HG03432 (cell line): Measurements from ENCODE around the gene E2F8.

Experiments
- ATAC-seq: cut with Tn5 transposase; IDR thresholded peaks from one replicate; pipeline ENCODE4 v1.9.1; 2021; ENCODE audit warnings: mild to moderate bottlenecking, moderate library complexity; ENCODE audit not compliant: unreplicated experiment

E2F8 gene

DNA sequence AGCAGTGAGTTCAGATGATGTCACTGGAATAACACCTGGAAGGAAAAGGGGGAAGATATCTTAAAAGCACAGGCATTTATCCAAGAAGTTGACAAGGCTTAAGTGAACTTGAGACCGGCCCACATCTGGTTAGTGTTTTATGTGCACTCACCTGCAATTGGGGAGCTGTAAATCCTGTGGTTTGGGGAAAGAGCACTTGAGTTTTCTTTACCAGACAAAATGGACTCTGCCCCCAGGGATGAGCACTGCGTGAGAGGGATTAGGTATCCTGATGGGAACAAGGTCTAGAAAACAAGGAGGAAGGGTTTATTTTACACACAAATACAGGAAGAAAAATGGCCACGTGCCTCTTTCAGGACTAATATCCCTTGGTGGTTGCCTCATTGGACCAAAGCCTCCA lies 15.2 kb downstream of the E2F8 start:
- ATAC-seq, result no peak

- no peak for ATAC-seq
These were observed 15.6 kb downstream of the E2F8 start for GRCh38 chr11:19225123-19225522.

DNA sequence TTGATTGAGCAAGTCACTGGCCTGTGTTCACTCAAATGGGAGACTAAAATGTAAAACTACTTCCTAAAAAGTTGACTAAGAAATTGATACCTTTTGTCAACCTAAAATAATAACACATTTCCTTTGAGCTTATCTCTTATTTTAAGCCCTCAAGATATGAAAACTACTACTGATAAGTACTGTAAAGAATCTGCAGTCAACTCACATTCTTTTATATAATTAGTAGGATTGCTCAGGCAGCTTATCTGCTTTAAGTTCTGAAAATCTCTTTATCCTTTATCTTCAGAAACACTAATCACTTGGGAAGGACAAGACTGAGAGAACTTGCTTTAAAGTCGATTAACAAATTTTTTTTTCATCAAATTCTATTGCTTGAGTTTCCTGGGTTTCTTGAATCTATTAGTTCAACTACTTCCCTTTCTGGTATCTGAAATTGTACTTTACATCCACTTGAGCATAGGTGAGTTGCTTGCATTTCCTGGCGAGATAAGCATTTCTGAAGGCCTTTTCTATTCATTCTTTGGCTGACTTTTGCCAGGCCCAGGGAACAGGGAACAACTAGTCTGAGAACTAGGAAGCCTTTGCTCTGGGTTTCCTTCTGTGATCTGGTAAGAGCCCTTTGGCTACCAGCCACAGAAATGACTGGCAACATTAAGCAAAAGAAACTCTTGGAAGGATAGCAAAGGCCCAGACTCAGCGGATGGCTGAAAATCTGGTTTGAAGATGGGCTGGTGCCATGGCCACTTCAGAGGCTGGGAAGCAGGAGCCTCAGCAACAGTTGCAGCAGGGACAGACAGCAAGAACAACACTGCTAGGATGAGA lies 19.6 kb downstream of the E2F8 start:
- no peak for ATAC-seq

DNA sequence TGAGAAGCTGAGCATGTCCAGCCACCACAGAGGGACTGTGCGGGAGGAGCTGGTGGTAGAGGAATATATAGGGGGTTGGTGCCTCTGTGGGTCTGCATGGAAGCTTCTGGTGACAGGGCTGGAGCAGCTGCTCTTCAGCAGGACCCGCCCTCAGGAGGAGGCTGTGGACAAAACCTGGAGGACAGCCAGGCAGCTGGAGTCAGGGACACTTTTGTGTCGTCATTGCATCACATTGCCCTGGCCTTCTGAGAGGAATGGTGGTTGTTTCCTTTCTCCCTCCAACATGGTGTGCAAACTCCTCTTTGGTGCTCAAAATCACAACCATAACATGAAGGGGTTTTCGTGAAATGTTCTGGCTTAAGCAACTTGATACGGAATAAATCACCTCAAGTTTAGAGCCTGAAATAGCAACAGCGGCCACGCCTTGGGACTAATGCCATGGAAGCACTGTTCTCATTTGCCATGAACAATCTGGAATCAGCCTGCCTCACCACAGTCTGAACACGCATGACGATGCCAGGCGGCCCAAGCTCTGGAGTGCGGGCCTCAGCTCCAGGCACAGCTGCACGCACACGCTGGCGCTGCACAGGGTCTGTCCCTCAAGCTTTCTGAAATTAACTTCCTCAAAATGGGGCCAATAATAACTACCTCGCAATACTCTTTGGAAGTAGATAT lies 21.8 kb downstream of the E2F8 start:
- ATAC-seq, result no peak

DNA sequence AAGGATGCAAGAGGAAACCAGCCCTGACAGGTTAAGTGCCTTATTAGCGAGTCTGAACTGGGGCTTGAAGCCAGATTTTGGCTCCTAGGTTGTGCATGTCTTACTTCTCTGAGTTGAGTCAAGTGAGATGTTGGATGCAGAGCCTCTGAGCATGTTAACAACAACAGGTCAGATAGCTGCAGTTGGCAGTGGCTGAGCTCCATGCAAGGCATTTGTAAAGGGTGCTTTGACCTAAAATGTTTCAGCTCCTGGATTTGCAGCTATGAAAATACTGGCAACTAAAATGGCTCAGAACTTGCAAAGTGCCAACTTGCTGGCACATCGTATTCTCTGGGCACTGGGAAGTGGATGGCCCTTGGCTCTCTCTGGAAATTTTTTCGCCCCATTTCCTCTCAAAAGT lies 22.5 kb downstream of the E2F8 start:
- no peak for ATAC-seq

GRCh38 chr11:19216709-19217374 lies 23.9 kb downstream of the E2F8 start:
- ATAC-seq, result no peak

DNA sequence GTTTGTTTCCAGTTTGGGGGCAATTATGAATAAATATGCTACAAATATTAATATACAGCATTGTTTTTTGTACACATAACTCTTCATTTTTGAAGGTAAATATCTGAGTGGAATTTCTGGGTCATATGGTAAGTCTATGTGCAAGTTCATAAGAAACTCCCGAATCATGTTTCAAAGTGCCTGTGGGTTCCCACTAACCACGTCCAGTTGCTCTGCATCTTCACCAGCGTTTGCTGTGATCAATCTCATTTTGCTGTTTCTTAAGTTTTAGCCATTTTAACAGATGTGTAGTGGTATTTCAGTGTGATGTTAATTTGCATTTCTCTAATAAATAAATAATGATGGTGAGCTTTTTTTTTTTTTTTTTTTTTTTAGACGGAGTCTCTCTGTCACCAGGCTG lies 24.7 kb downstream of the E2F8 start:
- ATAC-seq, result no peak

DNA sequence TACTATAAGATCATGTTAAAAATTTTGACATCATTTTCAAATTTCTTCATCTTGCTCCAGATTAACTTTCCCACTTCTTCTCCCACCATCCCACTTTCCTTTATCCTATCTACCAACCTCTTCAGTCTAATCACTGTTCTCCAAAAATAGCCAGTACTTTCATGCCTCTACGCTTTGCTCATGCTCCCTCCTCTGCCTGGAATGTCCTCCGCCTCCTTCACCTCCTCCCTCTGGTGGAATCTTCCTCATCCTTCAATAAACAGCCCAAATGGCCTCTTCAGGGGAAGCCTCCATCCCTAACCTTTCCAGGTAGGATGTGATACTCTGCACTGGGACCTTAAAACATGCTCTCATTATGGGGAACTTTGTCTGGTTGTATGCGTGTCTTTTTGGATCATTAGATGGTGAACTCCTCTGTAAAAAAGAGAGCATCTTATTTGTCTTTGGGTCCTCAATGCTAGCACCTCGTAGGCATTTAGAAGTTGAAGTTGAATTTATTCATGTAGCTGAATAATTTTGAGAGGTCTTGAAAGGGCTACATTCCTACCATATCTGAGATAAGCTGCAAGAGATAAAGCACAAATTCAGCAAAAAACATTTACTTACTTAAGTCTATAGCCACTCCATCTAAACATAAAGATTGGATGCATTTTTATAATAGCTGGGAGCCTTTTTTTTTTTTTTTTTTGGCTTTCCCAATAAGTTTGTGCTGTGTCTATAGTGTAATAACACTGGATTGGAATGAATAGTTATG lies 31.0 kb downstream of the E2F8 start:
- ATAC-seq, result no peak

- no peak for ATAC-seq
These were observed 31.7 kb downstream of the E2F8 start for GRCh38 chr11:19208959-19209546.

GRCh38 chr11:19208181-19208580 lies 32.6 kb downstream of the E2F8 start:
- ATAC-seq, result no peak

GRCh38 chr11:19204836-19205235 lies 35.9 kb downstream of the E2F8 start:
- ATAC-seq, result no peak

GRCh38 chr11:19201737-19202605 lies 38.8 kb downstream of the E2F8 start, which contains the start of gene CSRP3:
Gene CSRP3, minus strand, starts transcription at chr11:19201983. Its CDS starts 9,535 bp downstream, at chr11:19192448.
- no peak for ATAC-seq

GRCh38 chr11:19200410-19201201 lies 40.1 kb downstream of the E2F8 start:
- ATAC-seq, result no peak

DNA sequence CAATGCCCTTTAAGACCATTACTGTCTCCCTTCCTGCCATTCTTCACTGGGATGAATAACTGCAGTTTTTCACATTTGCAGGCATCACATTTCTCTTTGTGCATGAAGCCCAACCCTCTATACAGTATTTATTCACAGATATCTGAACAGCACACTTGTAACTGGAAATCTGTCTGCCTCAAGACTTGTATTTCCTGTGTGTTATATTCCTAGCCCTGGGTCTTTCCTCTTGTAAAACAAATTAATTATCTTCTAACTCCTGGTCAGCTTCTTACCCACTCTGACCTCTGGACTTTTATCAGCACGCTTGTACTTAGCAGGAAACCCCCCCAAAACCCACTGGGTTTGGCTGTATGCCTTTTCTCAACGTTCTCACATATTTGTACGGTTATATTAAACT lies 41.0 kb downstream of the E2F8 start:
- ATAC-seq, result no peak

- ATAC-seq, result no peak
These were observed 41.7 kb downstream of the E2F8 start for GRCh38 chr11:19199048-19199447.

DNA sequence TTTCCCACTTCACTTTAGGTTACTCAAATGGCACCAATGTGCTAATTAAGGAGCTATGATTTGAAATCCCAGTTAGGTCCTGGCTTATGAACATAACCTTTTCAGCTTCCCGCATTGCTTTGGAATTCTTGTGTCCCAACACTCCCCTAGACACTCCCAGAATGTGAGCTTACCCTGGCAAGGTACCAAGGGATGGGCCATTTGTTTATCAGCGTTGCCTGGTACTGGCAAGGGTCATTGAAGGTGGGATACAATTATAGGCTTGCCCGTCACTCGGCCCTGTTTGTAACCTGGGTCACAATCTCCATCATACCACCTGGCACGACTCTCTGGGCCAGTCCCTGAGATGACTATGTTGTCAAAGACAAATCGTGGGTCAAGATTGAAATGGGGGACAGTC lies 44.3 kb downstream of the E2F8 start:
- no peak for ATAC-seq

DNA sequence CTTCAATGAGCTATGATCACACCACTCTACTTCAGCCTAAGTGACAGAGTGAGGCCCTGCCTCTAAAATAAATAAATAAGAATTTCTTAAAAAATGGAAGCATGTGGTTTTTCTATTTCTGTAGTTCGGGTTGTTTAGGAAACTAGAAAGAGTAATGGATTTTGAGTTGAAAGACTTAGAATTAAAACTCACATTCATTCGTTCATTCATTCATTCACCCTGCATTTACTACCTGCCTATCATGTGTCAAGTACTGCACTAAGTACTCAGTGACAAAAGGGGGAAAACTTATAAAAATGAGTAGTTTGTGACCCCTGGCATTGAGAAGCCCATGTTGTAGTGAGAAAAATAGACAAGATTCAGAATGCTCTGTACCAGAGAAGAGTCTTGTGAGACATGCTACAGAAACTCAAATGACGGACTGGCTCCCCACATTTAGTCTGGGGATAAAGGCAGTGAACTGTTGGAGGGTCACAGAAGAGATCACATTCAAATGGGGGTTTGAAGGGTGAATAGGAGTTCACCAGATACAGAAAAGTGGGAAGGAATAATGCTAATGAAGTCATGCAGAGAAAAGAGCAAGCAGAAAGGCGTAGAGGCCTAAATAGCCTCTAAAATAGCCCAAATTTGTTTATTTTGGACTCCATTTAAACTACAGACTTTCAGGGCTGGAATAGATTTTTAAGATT lies 46.0 kb downstream of the E2F8 start:
- ATAC-seq, result no peak

GRCh38 chr11:19193916-19194315 lies 46.8 kb downstream of the E2F8 start:
- no peak for ATAC-seq
